Measurements from ENCODE around the gene TPD52L1.

- no peak for TF ChIP-seq RAD51 (IDR thresholded peaks at IDR 0.05)
- no peak for TF ChIP-seq BACH1 (IDR thresholded peaks at IDR 0.05; ENCODE audit: borderline replicate concordance)
- no peak for TF ChIP-seq RELA (IDR thresholded peaks at IDR 0.05; ENCODE audit: borderline replicate concordance, partially characterized antibody)
Measured at GRCh38 chr6:125206389-125206788, 52.8 kb downstream of the TPD52L1 start.

All from GM12878 (cell line).